Small intestine (tissue), 7 donors: ENCODE data around the gene TSTD1. TPM values are rescaled to one million over a fixed set of nuclear protein-coding genes. Genes with fewer than 3 reads are reported as not detected.
"Not testable (repeated sequence)": the region's sequence is repeated elsewhere in the genome, so short reads cannot be mapped to it uniquely, and the experiment has no call there.

Experiments used
- DNase-seq, 2 donors: peaks; one replicate each; pipeline versions ENCODE4 v3.0.0 to v3.0.0-alpha.2; 2013
- FAIRE-seq: peaks from 2 replicates; lab custom pipeline; 2012; peaks lifted over from hg19 to GRCh38; lab: Jason Lieb, UNC
- H3K27ac ChIP-seq, 3 donors: one replicate each; pipeline ENCODE4 v1.5.1; 2013; ENCODE audit warnings: low read length in 2 of 3, mild to moderate bottlenecking in 2 of 3, control low read depth in 1 of 3, inconsistent platforms in 1 of 3, low read depth in 1 of 3, moderate library complexity in 1 of 3
- H3K27me3 ChIP-seq, 3 donors: one replicate each; pipeline ENCODE4 v1.6.1; 2013; ENCODE audit warnings: low read length in 3 of 3, inconsistent platforms in 1 of 3; ENCODE audit not compliant: control insufficient read depth in 3 of 3, insufficient read depth in 3 of 3
- H3K36me3 ChIP-seq, 3 donors: one replicate each; pipeline ENCODE4 v1.6.1; 2013; ENCODE audit warnings: low read length in 3 of 3, inconsistent platforms in 1 of 3, low read depth in 1 of 3, mild to moderate bottlenecking in 1 of 3, moderate library complexity in 1 of 3; ENCODE audit not compliant: control insufficient read depth in 3 of 3, insufficient read depth in 2 of 3
- H3K4me1 ChIP-seq, 3 donors: one replicate each; pipeline ENCODE4 v1.6.1; 2013; ENCODE audit warnings: low read length in 2 of 3, inconsistent platforms in 1 of 3, low read depth in 1 of 3, mild to moderate bottlenecking in 1 of 3, moderate library complexity in 1 of 3; ENCODE audit not compliant: control insufficient read depth in 3 of 3, insufficient read depth in 2 of 3
- H3K4me3 ChIP-seq, 3 donors: one replicate each; pipeline ENCODE4 v1.5.1; 2013; ENCODE audit warnings: low read length in 3 of 3, control low read depth in 1 of 3, inconsistent platforms in 1 of 3, low read depth in 1 of 3, mild to moderate bottlenecking in 1 of 3, moderate library complexity in 1 of 3
- H3K9me3 ChIP-seq, 2 donors: one replicate each; pipeline ENCODE4 v1.6.1; 2013; ENCODE audit warnings: low read depth in 1 of 2, low read length in 1 of 2; ENCODE audit not compliant: control insufficient read depth in 2 of 2, insufficient read depth in 1 of 2
- WGBS, 3 donors: extraction: QIAGEN DNeasy Blood & Tissue Kit; methylation state at CpG; one replicate each; pipeline ENCODE4 v1.1.7; 2013; 5-methylcytosine and 5-hydroxymethylcytosine counted together
- polyA plus RNA-seq, 4 donors: library from polyadenylated mRNA; stranded (reverse) in 3 of 4; unstranded in 1 of 4; fragments of 200-250 nt in 3 of 4; fragments of 120-200 nt in 1 of 4; gene quantifications; one replicate each; pipeline versions ENCODE4 v1.2.1 to v1.2.3, GENCODE V29; 2013
- donor health status: healthy with polysubstance abuse.
- donor health status: control.
- donor health status: control.
- donor health status: Bipolar disorder and iron deficiency.
- donor health status: healthy.

Gene TSTD1
- polyA plus RNA-seq, 4 donors, result 65.8 to 185 (median 97.8) TPM

- FAIRE-seq (no peak), DNase-seq (peak in 1 of 2 donors; percentile 52)
- peaks cover 0 to 3% (median 0%) of the 10 kb centered on the region in 3 donors for H3K27me3 ChIP-seq
- peaks cover 3 to 51% (median 10%) of the 10 kb centered on the region in 3 donors for H3K4me1 ChIP-seq
- no peaks in the 10 kb centered on the region for H3K9me3 ChIP-seq
- peak overlapping the region; percentile 74 to 93 (median 84) for H3K27ac ChIP-seq
- peaks cover 0 to 7% (median 0%) of the 10 kb centered on the region in 3 donors for H3K36me3 ChIP-seq
- peak overlapping the region in 2 of 3 donors; percentile 61 to 63 for H3K4me3 ChIP-seq
- 40 to 70% (median 60%) methylated on average over 5 of the region's 5 CpGs for WGBS, 3 donors
These were observed 20.8 kb downstream of the TSTD1 start for GRCh38 chr1:161017756-161018630.

DNA sequence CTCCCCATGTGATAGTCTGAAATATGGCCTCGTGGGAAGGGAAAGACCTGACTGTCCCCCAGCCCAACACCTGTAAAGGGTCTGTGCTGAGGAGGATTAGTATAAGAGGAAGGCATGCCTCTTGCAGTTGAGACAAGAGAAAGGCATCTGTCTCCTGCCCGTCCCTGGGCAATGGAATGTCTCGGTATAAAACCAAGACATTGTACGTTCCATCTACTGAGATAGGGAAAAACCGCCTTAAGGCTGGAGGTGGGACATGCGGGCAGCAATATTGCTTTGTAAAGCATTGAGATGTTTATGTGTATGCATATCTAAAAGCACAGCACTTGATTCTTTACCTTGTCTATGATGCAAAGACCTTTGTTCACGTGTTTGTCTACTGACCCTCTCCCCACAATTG, 21.6 kb downstream of the TSTD1 start:
- not testable (repeated sequence) for H3K36me3 ChIP-seq, DNase-seq, FAIRE-seq, H3K9me3 ChIP-seq, H3K4me3 ChIP-seq, H3K27me3 ChIP-seq
- Histone ChIP-seq H3K4me1 (peaks cover 4 to 57% (median 14%) of the 10 kb centered on the region in 3 donors), H3K27ac (peak overlapping the region; percentile 38 to 93 (median 74))
- WGBS, 3 donors, result 53 to 65% (median 56%) methylated on average over 5 to 6 of the region's 7 CpGs

DNA sequence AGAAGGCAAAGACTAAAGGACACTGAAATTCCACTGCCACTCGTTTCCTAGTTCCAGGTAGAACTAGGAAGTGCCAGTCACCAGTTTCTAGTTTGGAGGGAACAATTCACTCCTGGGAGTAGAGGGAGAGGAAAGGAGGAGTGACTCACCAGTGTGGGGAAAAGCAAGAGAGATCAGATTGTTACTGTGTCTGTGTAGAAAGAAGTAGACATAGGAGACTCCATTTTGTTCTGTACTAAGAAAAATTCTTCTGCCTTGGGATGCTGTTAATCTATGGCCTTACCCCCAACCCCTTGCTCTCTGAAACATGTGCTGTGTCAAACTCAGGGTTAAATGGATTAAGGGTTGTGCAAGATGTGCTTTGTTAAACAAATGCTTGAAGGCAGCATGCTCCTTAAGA, 22.1 kb downstream of the TSTD1 start:
- Histone ChIP-seq H3K27ac (peak overlapping the region; percentile 18 to 99 (median 47)), H3K4me1 (peaks cover 4 to 62% (median 17%) of the 10 kb centered on the region in 3 donors)
- peak; percentile 70 to 90 for DNase-seq
- not testable (repeated sequence) for H3K9me3 ChIP-seq, FAIRE-seq, H3K4me3 ChIP-seq, H3K36me3 ChIP-seq, H3K27me3 ChIP-seq
- 24 to 42% (median 34%) methylated on average over 1 of the region's 1 CpG for WGBS, 3 donors

- Histone ChIP-seq H3K27me3 (no peaks in the 10 kb centered on the region), H3K36me3 (peaks cover 0 to 23% (median 0%) of the 10 kb centered on the region in 3 donors), H3K27ac (peak overlapping the region; percentile 93 to 99 (median 95)), H3K4me3 (peak overlapping the region in 2 of 3 donors; percentile 2 to 37), H3K4me1 (peaks cover 4 to 64% (median 17%) of the 10 kb centered on the region in 3 donors), H3K9me3 (no peaks in the 10 kb centered on the region)
- WGBS, 3 donors, result 3 to 15% (median 3%) methylated on average over 15 of the region's 15 CpGs
- DNase-seq (peak; percentile 99 to 100), FAIRE-seq (no peak)
These were observed 25.1 kb downstream of the TSTD1 start for GRCh38 chr1:161013488-161014230.

DNA sequence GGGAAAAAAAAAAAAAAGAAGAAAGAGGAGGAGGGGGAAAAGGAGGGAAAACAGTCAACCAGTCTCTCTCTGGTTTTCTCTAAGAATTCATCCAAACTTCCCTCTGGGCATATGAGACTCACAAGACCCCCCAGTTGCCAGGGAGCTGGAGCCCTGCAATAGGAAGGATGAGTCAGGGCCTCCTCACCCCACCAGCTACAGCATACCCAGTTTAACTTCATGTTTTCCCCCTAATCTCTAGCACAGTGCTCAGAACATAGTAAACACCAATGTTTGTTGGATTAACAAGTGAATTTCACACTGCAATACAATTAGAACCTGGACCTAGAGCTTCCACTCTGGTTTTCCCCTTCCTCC, 25.7 kb downstream of the TSTD1 start:
- Histone ChIP-seq H3K27ac (peak overlapping the region; percentile 93 to 99 (median 95)), H3K27me3 (no peaks in the 10 kb centered on the region), H3K36me3 (peaks cover 0 to 26% (median 0%) of the 10 kb centered on the region in 3 donors), H3K4me3 (peak overlapping the region in 2 of 3 donors; percentile 2 to 37), H3K4me1 (peaks cover 4 to 59% (median 16%) of the 10 kb centered on the region in 3 donors), H3K9me3 (no peaks in the 10 kb centered on the region)
- DNase-seq, result no peak
- FAIRE-seq, result no peak

- peaks cover 0 to 25% (median 0%) of the 10 kb centered on the region in 3 donors for H3K36me3 ChIP-seq
- peaks cover 4 to 53% (median 11%) of the 10 kb centered on the region in 3 donors for H3K4me1 ChIP-seq
- no peak overlapping the region for H3K4me3 ChIP-seq
- H3K27me3 ChIP-seq, result no peaks in the 10 kb centered on the region
- DNase-seq (no peak), FAIRE-seq (no peak)
- 67 to 91% (median 86%) methylated on average over 3 of the region's 3 CpGs for WGBS, 3 donors
- no peaks in the 10 kb centered on the region for H3K9me3 ChIP-seq
- peak overlapping the region; percentile 27 to 99 (median 93) for H3K27ac ChIP-seq
These were observed 26.3 kb downstream of the TSTD1 start for GRCh38 chr1:161012420-161012819.

DNA sequence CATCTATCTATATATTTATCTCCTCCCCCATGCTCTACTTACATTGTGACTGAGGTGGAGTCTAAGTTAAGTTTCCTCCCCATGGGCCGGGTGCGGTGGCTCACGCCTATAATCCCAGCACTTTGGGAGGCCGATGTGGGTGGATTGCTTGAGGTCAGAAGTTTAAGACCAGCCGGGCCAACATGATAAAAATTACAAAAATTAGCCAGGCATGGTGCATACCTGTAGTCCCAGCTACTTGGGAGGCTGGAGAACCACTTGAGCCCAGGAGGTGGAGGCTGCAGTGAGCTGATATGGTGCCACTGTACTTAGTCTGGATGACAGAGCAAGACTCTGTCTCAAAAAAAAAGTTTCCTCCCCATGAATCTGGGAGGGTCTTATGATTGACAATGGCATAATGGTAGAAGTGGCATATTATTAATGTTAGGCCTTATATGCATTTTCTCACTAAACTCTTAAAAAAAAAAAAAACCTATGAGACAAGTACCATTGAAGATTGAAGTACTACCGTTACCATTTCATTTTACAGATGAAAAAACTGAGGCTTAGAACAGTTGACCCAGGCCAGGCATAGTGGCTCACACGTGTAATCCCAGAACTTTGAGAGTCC, 29.1 kb downstream of the TSTD1 start:
- WGBS, 3 donors, result 72 to 80% (median 75%) methylated on average over 7 of the region's 7 CpGs
- no peak overlapping the region for H3K27ac ChIP-seq
- FAIRE-seq (no peak), DNase-seq (no peak)
- H3K4me3 ChIP-seq, result no peak overlapping the region
- no peaks in the 10 kb centered on the region for H3K9me3 ChIP-seq
- peaks cover 0 to 35% (median 0%) of the 10 kb centered on the region in 3 donors for H3K36me3 ChIP-seq
- H3K4me1 ChIP-seq, result peaks cover 4 to 36% (median 11%) of the 10 kb centered on the region in 3 donors
- H3K27me3 ChIP-seq, result no peaks in the 10 kb centered on the region
